HCT116 (cell line): Measurements from ENCODE around the gene MCC. TPM values are rescaled to one million over a fixed set of nuclear protein-coding genes. Genes with fewer than 3 reads are reported as not detected.

Source experiments
- ATAC-seq: fragments of 200-7000 bp; cut with Tn5 transposase; 2 replicates; pipeline ENCODE4 v1.9.1; 2020; ENCODE audit warnings: mild to moderate bottlenecking, moderate library complexity
- BruUV-seq: library from RNA; stranded (reverse); fragments of 400-500 nt; replicated peaks from 2 replicates; lab custom pipeline; 2021; lab: Mats Ljungman, UMichigan
- CTCF ChIA-PET: fragments of 300-600 bp; sonication (Branson Sonifier 250); formaldehyde crosslinking; loops from one replicate; lab custom pipeline; 2021; ENCODE audit warnings: antibody characterized with exemption; lab: Charles Lee
- POLR2A ChIA-PET: fragments of 300-600, 350-600 bp; sonication (Branson Sonifier 250); formaldehyde crosslinking; loops from one replicate; lab custom pipeline; 2021; ENCODE audit warnings: antibody characterized with exemption; lab: Charles Lee
- RAD21 ChIA-PET, 2 experiments: fragments of 300-600 bp; sonication (Branson Sonifier 250); formaldehyde crosslinking; loops; one replicate each; lab custom pipeline; 2023; ENCODE audit warnings: low total read pairs in 2 of 2; ENCODE audit not compliant: uncharacterized antibody in 2 of 2, unreplicated experiment in 2 of 2, low non-redundant PET in 1 of 2; lab: Charles Lee
- DNase-seq: peaks from one replicate; pipeline ENCODE4 v3.0.0-alpha.2; 2010; ENCODE audit warnings: low read depth, low spot score
- H2AFZ ChIP-seq: fragments of 200-600 bp; shearing (Covaris generic), sonication (generic); 2 replicates; pipeline ENCODE4 v1.6.1; 2017; ENCODE audit warnings: low read depth, mixed run types, mixed read lengths, antibody characterized with exemption, low read length; ENCODE audit not compliant: poor library complexity, severe bottlenecking
- H3K27ac ChIP-seq: 2 replicates; pipeline ENCODE4 v1.5.1; 2012; ENCODE audit warnings: low read depth, low read length
- H3K27me3 ChIP-seq: fragments of 200-600 bp; sonication (generic); 2 replicates; pipeline ENCODE4 v1.6.1; 2016; ENCODE audit warnings: mixed run types, low read length, mixed read lengths; ENCODE audit not compliant: insufficient read depth
- H3K36me3 ChIP-seq, 2 experiments: fragments of 200-500 bp in 1 of 2; fragments of 200-600 bp in 1 of 2; sonication (Bioruptor generic) in 1 of 2; sonication (generic) in 1 of 2; 2 replicates each; pipeline versions ENCODE4 v1.5.1 to v1.6.1; 2014 to 2016; ENCODE audit warnings: low read length in 2 of 2, inconsistent platforms in 1 of 2, mixed read lengths in 1 of 2, mixed run types in 1 of 2; ENCODE audit not compliant: insufficient read depth in 2 of 2, control insufficient read depth in 1 of 2
- H3K4me1 ChIP-seq, 2 experiments: fragments of 200-600 bp in 1 of 2; sonication (generic) in 1 of 2; 2 replicates each; pipeline versions ENCODE4 v1.5.1 to v1.6.1; 2012 to 2017; ENCODE audit warnings: low read length in 2 of 2, inconsistent platforms in 1 of 2, mild to moderate bottlenecking in 1 of 2, mixed read lengths in 1 of 2, mixed run types in 1 of 2, moderate library complexity in 1 of 2; ENCODE audit not compliant: insufficient read depth in 2 of 2, control insufficient read depth in 1 of 2
- H3K4me2 ChIP-seq: fragments of 200-600 bp; sonication (generic); 2 replicates; pipeline ENCODE4 v1.6.1; 2017; ENCODE audit warnings: mixed run types, low read length, mixed read lengths
- H3K4me3 ChIP-seq, 2 experiments: fragments of 200-600 bp in 1 of 2; sonication (generic) in 1 of 2; replicated peaks in 1 of 2; 2 replicates each; pipeline ENCODE4 v1.5.1; 2011 to 2016; ENCODE audit warnings: low read length in 2 of 2, control low read depth in 1 of 2, low read depth in 1 of 2, mild to moderate bottlenecking in 1 of 2, mixed read lengths in 1 of 2, mixed run types in 1 of 2
- H3K79me2 ChIP-seq: fragments of 200-600 bp; sonication (generic); 2 replicates; pipeline ENCODE4 v1.6.1; 2017; ENCODE audit warnings: mild to moderate bottlenecking, mixed run types, low read length, moderate library complexity, mixed read lengths; ENCODE audit not compliant: insufficient read depth
- H3K9ac ChIP-seq: fragments of 200-600 bp; sonication (generic); 2 replicates; pipeline ENCODE4 v1.6.1; 2016; ENCODE audit warnings: low read length, mixed read lengths
- H3K9me2 ChIP-seq: fragments of 200-600 bp; sonication (generic), shearing (Covaris generic); 2 replicates; pipeline ENCODE4 v1.6.1; 2017; ENCODE audit warnings: mixed run types, mild to moderate bottlenecking, moderate library complexity; ENCODE audit not compliant: insufficient read depth
- H3K9me3 ChIP-seq, 2 experiments: fragments of 200-500 bp in 1 of 2; fragments of 200-600 bp in 1 of 2; sonication (Bioruptor generic) in 1 of 2; sonication (generic) in 1 of 2; 2 replicates each; pipeline ENCODE4 v1.6.1; 2014 to 2017; ENCODE audit warnings: low read length in 2 of 2, mixed read lengths in 2 of 2, inconsistent platforms in 1 of 2, low read depth in 1 of 2, mild to moderate bottlenecking in 1 of 2, mixed run types in 1 of 2, moderate library complexity in 1 of 2; ENCODE audit not compliant: control insufficient read depth in 1 of 2, insufficient read depth in 1 of 2
- H4K20me1 ChIP-seq: fragments of 200-600 bp; sonication (generic), shearing (Covaris generic); 2 replicates; pipeline ENCODE4 v1.6.1; 2017; ENCODE audit warnings: mixed run types, mild to moderate bottlenecking, moderate library complexity; ENCODE audit not compliant: insufficient read depth
- EGR1 ChIP-seq: IDR thresholded peaks from 2 replicates; pipeline ENCODE4 v1.6.1; 2012; ENCODE audit warnings: low read depth
- EZH2 ChIP-seq: fragments of 200-600 bp; sonication (generic); IDR thresholded peaks from 2 replicates; pipeline ENCODE4 v1.6.1; 2017; ENCODE audit warnings: antibody characterized with exemption, mixed run types
- JUND ChIP-seq: IDR thresholded peaks from 2 replicates; pipeline ENCODE4 v1.6.1; 2012
- POLR2A ChIP-seq: IDR thresholded peaks from 2 replicates; pipeline ENCODE4 v1.7.0; 2011; ENCODE audit warnings: borderline replicate concordance; ENCODE audit not compliant: insufficient read depth, insufficient read length; ENCODE audit errors: extremely low read depth
- POLR2AphosphoS5 ChIP-seq: IDR thresholded peaks from 2 replicates; pipeline ENCODE4 v1.6.1; 2011; ENCODE audit warnings: mild to moderate bottlenecking, low read depth, low read length, moderate library complexity
- RAD21 ChIP-seq: IDR thresholded peaks from 2 replicates; pipeline ENCODE4 v1.6.1; 2012; ENCODE audit warnings: low read depth, mild to moderate bottlenecking
- SIN3A ChIP-seq: IDR thresholded peaks from 2 replicates; pipeline ENCODE4 v1.6.1; 2012; ENCODE audit warnings: low read depth
- SRF ChIP-seq: IDR thresholded peaks from 2 replicates; pipeline ENCODE4 v1.6.1; 2012; ENCODE audit warnings: low read depth
- TCF7L2 ChIP-seq: IDR thresholded peaks from 2 replicates; pipeline ENCODE4 v1.7.0; 2011; ENCODE audit warnings: borderline replicate concordance, inconsistent platforms; ENCODE audit not compliant: insufficient read depth, insufficient read length; ENCODE audit errors: extremely low read depth
- ZNF274 ChIP-seq: fragments of 200-500 bp; sonication (Bioruptor generic); IDR thresholded peaks from 2 replicates; pipeline ENCODE4 v1.6.1; 2014; ENCODE audit warnings: mild to moderate bottlenecking, low read depth, low read length, inconsistent platforms
- intact Hi-C: fragments of 100-400 bp; cut with micrococcal nuclease; formaldehyde crosslinking; loops from 2 replicates; pipeline ENCODE4 v1.10.0; 2022
- total RNA-seq: library from RNA; stranded (reverse); gene quantifications from one replicate; pipeline ENCODE4 v1.2.1, GENCODE V29; 2021; ENCODE audit not compliant: unreplicated experiment
- TF ChIP-seq, protein P1 (sequence below): IDR thresholded peaks from 2 replicates; pipeline ENCODE4 v1.6.1; 2012
- TF ChIP-seq, protein P2 (sequence below): IDR thresholded peaks from 2 replicates; pipeline ENCODE4 v1.6.1; 2012; ENCODE audit warnings: low read depth

The MCC gene
- total RNA-seq, 1 experiment from 2014 or later: 20.1 TPM

DNA sequence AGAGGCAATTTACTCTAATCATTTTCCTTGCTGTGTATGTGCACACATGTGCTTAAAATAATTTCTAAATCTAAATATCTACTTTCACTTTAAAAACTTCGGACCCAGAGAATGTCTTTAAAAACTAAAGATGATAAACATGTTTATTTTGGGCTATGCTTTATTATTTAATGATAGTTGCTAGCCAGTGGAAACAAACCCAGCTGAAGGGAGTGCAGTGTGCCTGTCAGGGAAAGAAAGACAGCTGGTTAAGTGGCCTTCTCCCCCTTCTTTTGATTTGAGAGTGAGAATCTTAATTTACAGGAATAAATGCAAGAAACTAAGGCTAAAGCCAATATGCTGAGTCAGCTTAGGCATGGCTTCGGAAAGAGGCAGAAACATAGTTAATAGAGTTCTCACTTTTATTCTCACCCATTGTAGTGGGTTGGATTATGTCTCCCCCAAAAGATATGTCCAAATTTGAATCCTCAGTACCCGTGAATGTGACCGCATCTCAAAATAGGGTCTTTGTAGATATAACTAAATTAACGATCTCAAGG, 400.2 kb downstream of the MCC start:
- Histone ChIP-seq H3K27ac (no peak overlapping the region), H2AFZ (no peak overlapping the region), H3K9ac (no peak overlapping the region), H3K4me1 (no peaks in the 10 kb centered on the region), H3K4me2 (no peak overlapping the region), H3K4me3 (no peak overlapping the region), H3K79me2 (no peaks in the 10 kb centered on the region), H3K27me3 (no peaks in the 10 kb centered on the region), H3K9me2 (no peaks in the 10 kb centered on the region), H3K9me3 (no peaks in the 10 kb centered on the region), H3K36me3 (0 out of 4 replicates have a peak, but pooled peaks cover 0 to 6% of the 10 kb centered on the region in 2 experiments), H4K20me1 (no peaks in the 10 kb centered on the region)
- no TSS peak for BruUV-seq
- no peak for ATAC-seq
- RAD21 ChIA-PET: no interaction called here
- CTCF ChIA-PET: no interaction called here
- intact Hi-C loops: no loop called here
- POLR2A ChIA-PET: no interaction called here
- no peak for TF ChIP-seq EZH2
- no peak for TF ChIP-seq POLR2A
- TF ChIP-seq, protein P1, sequence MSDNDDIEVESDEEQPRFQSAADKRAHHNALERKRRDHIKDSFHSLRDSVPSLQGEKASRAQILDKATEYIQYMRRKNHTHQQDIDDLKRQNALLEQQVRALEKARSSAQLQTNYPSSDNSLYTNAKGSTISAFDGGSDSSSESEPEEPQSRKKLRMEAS: no peak
- TF ChIP-seq SIN3A: no peak
- TF ChIP-seq SRF: no peak
- no peak for TF ChIP-seq POLR2AphosphoS5
- TF ChIP-seq TCF7L2: no peak
- no peak for TF ChIP-seq JUND
- TF ChIP-seq RAD21: no peak
- TF ChIP-seq, protein P2, sequence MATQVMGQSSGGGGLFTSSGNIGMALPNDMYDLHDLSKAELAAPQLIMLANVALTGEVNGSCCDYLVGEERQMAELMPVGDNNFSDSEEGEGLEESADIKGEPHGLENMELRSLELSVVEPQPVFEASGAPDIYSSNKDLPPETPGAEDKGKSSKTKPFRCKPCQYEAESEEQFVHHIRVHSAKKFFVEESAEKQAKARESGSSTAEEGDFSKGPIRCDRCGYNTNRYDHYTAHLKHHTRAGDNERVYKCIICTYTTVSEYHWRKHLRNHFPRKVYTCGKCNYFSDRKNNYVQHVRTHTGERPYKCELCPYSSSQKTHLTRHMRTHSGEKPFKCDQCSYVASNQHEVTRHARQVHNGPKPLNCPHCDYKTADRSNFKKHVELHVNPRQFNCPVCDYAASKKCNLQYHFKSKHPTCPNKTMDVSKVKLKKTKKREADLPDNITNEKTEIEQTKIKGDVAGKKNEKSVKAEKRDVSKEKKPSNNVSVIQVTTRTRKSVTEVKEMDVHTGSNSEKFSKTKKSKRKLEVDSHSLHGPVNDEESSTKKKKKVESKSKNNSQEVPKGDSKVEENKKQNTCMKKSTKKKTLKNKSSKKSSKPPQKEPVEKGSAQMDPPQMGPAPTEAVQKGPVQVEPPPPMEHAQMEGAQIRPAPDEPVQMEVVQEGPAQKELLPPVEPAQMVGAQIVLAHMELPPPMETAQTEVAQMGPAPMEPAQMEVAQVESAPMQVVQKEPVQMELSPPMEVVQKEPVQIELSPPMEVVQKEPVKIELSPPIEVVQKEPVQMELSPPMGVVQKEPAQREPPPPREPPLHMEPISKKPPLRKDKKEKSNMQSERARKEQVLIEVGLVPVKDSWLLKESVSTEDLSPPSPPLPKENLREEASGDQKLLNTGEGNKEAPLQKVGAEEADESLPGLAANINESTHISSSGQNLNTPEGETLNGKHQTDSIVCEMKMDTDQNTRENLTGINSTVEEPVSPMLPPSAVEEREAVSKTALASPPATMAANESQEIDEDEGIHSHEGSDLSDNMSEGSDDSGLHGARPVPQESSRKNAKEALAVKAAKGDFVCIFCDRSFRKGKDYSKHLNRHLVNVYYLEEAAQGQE: no peak
- TF ChIP-seq ZNF274: no peak
- no peak for TF ChIP-seq EGR1
- no peak for DNase-seq
